Measurements from ENCODE around the gene ELF4. TPM values are rescaled to one million over a fixed set of nuclear protein-coding genes. Genes with fewer than 3 reads are reported as not detected.

Gene ELF4
- total and polyA plus RNA-seq, 9 donors = 9.3 to 25.6 (median 20.2) TPM

- Histone ChIP-seq H3K36me3 (no peaks in the 10 kb centered on the region), H3K4me1 (ENCODE audit: insufficient read depth) (peaks cover 2% of the 10 kb centered on the region), H3K27ac (peak overlapping the region in 1 of 2 donors; percentile 10), H3K4me3 (no peak overlapping the region), H3K9me3 (no peaks in the 10 kb centered on the region), H3K27me3 (no peaks in the 10 kb centered on the region)
- TF ChIP-seq CTCF (IDR thresholded peaks at IDR 0.05) (no peak), EP300 (IDR thresholded peaks at IDR 0.05) (no peak), POLR2A (IDR thresholded peaks at IDR 0.05) (no peak)
- 71 to 77% (median 75%) methylated on average over 9 of the region's 9 CpGs for WGBS, 3 donors
- DNase-seq = no peak
- intact Hi-C loops (cut with DNase I) = loop anchor here in 1 of 4 donors (5.0 kb wide), 1 partner anchor 58 kb away; the partner anchor contains the start of gene RAB33A
These were observed 3.9 kb upstream of the ELF4 start for GRCh38 chrX:130114141-130114588.

- intact Hi-C loops (cut with DNase I) = loop anchor here in 1 of 4 donors (5.0 kb wide), 1 partner anchor 61 kb away; the partner anchor contains the start of gene RAB33A
- H3K9me3 ChIP-seq = no peaks in the 10 kb centered on the region
- H3K27me3 ChIP-seq = no peaks in the 10 kb centered on the region
- TF ChIP-seq POLR2A (IDR thresholded peaks at IDR 0.05) (no peak), EP300 (IDR thresholded peaks at IDR 0.05) (no peak), CTCF (IDR thresholded peaks at IDR 0.05) (no peak)
- H3K27ac ChIP-seq = peak overlapping the region; percentile 82 to 93
- H3K4me3 ChIP-seq = peak overlapping the region; percentile 52
- H3K4me1 ChIP-seq (ENCODE audit: insufficient read depth) = peaks cover 2% of the 10 kb centered on the region
- peak in 2 of 5 donors; percentile 47 to 54 for DNase-seq
- H3K36me3 ChIP-seq = no peaks in the 10 kb centered on the region
- WGBS, 3 donors = 59 to 77% (median 63%) methylated on average over 43 of the region's 43 CpGs
These were observed 1.2 kb upstream of the ELF4 start for GRCh38 chrX:130111220-130112154.

GRCh38 chrX:130109429-130110378, 593 bp downstream of the ELF4 start:
- H3K9me3 ChIP-seq = no peaks in the 10 kb centered on the region
- peak overlapping the region; percentile 52 for H3K4me3 ChIP-seq
- H3K27ac ChIP-seq = peak overlapping the region; percentile 82 to 93
- H3K36me3 ChIP-seq = no peaks in the 10 kb centered on the region
- peaks cover 2% of the 10 kb centered on the region for H3K4me1 ChIP-seq (ENCODE audit: insufficient read depth)
- WGBS, 3 donors = 37 to 53% (median 45%) methylated on average over 77 to 81 of the region's 81 CpGs
- TF ChIP-seq CTCF (IDR thresholded peaks at IDR 0.05) (no peak), EP300 (IDR thresholded peaks at IDR 0.05) (no peak), POLR2A (IDR thresholded peaks at IDR 0.05) (no peak)
- H3K27me3 ChIP-seq = no peaks in the 10 kb centered on the region
- intact Hi-C loops (cut with DNase I) = loop anchor here in 1 of 4 donors (5.0 kb wide), 1 partner anchor 63 kb away; the partner anchor contains the start of gene RAB33A
- peak; percentile 43 to 70 (median 56) for DNase-seq

All from ovary (tissue), 9 donors.